Muscle of back (tissue), 11 donors: ENCODE data around the gene USP3. TPM values are rescaled to one million over a fixed set of nuclear protein-coding genes. Genes with fewer than 3 reads are reported as not detected.
"Not testable (repeated sequence)": the region's sequence is repeated elsewhere in the genome, so short reads cannot be mapped to it uniquely, and the experiment has no call there.

Source experiments
- DNase-seq, 3 donors: peaks; one replicate each; pipeline versions ENCODE4 v3.0.0 to v3.0.0-alpha.2; 2013
- polyA plus RNA-seq, 10 donors: library from polyadenylated mRNA; unstranded; fragments of 120-200 nt; gene quantifications; one replicate each; pipeline ENCODE4 v1.2.1, GENCODE V29; 2013; ENCODE audit not compliant: insufficient read length in 10 of 10

Gene USP3
- polyA plus RNA-seq, 10 donors, result 15.2 to 31.4 (median 21.7) TPM

DNA sequence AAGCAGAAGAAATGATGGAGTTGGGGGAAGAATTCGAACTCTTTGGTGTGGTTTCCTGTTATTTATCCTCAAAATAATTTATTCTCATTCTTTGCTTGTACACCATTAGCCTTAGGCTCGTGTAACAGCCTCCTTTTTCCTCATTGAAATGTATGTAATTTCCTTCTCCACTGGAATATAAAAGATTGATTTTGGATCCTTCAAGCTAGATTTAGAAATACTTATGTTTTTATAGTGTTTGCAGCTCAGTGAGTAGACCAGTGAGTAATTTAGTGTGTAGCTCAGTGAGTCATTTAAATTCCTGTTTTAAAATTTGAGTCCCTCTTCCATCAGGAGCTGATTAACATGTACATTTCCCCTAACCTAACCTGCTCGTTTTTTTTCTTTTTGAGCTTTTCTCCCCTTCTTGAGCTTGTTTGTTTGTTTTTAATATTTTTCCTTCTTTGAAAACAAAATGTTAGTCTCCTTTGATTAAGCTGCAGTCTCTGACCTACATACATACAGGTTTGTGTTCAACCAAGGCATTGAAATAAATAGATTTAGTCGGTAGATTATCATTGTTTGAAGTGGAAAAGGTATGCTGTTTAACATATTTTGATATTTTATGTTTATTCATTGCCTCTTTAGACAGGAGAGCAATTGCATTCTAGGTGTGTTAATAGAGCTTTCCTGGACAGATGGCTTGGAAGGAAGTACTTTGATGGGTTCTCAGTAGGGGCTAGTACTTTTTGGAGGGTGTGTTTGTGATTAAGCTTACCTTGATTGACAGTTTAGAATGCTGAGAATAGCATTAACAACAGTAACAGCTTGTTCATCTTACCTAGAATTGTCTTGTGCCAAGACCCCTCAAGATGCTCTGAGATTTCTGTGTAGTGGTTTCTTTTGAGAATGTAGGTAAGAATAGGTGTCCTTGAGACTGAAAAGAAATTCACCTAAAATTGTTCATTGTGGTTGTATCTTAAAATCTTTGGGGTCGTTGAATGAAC lies 5.9 kb downstream of the USP3 start:
- peak in 1 of 3 donors; percentile 54 for DNase-seq

- no peak for DNase-seq
These were observed 7.8 kb downstream of the USP3 start for GRCh38 chr15:63512148-63512547.

GRCh38 chr15:63513271-63513670 lies 8.9 kb downstream of the USP3 start:
- no peak for DNase-seq

DNA sequence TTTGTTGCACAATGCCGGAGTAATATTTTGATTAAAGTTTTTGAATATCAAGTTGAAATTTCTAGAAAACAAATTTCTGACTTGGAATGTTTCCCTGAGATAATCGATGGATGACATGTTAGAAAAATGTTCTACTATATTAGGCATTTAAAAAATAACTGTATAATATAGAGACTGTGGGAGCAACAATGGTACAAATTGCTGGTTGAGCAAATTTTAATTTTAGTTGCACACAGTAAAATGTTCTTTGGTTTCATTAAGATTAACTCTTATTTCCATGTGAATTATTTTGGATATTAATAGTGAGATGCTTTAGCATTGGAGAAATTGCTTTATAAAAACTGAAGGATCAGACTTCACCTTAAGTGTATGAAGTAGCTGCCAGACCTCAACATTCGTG lies 9.3 kb downstream of the USP3 start:
- DNase-seq, result no peak

GRCh38 chr15:63514531-63514943 lies 10.1 kb downstream of the USP3 start:
- no peak for DNase-seq

GRCh38 chr15:63517202-63517601 lies 12.8 kb downstream of the USP3 start:
- no peak for DNase-seq

DNA sequence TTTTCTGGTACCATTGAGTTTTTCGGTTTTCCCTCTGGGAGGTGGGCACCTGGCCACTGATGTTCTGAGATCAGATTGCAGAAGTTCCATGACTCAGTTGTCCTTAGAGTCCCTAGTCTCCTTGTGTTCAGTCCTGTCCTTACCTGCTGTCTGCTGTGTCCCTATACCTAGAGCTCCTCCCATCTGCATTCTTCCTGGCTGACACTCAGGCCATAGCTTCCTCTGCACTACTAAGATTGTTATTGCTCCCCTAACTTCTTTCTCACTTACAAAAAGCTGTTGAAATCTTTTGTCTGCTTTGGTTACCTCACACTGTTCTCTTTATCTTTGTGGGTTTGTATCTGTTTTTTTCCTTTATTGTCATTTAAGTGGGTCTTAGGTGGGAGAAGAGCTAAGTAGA lies 13.2 kb downstream of the USP3 start:
- no peak for DNase-seq

DNA sequence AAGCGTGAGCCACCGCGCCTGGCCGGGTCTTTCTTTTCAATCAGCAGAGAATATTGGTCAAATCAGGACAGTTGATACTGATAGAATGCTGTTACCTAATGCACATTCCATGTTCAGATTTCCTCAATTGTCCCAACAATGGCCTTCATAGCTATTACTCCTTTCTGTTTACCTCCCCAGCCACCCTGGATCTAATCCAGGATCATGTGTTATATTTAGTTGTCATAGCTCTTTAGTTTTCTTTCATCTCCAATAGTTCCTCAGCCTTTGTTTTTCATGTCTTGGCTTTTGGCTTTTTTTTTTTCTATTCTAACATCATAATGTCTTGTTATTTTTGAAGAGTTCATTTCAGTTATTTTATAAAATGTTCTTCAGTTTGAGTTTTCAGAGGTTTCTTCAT lies 14.6 kb downstream of the USP3 start:
- DNase-seq, result no peak

- no peak for DNase-seq
These were observed 15.3 kb downstream of the USP3 start for GRCh38 chr15:63519548-63520178.

GRCh38 chr15:63520462-63520861 lies 16.1 kb downstream of the USP3 start:
- DNase-seq, result not testable (repeated sequence)

- peak; percentile 49 to 80 (median 75) for DNase-seq
These were observed 17.8 kb downstream of the USP3 start for GRCh38 chr15:63522225-63522578.

GRCh38 chr15:63523306-63523990 lies 19.1 kb downstream of the USP3 start:
- no peak for DNase-seq

- no peak for DNase-seq
These were observed 20.1 kb downstream of the USP3 start for GRCh38 chr15:63524316-63525015.

DNA sequence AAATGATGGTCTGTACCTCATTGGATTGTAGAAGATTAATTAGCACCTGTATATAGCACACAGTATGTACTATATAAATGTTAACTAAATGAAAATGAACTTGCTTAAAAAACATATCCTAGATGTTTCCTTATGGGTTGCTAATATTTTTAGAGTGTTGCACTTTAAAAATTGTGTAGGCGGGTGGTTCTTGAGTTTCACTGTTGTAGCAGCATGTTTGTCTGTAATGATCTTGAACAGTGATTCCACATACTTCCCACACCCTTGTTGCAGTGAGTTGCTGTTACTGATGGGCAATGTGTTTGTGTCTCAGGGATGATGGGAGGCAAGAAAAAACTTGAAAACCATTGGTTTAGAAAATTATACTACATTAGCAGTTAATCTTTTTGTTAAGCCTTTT lies 22.0 kb downstream of the USP3 start:
- no peak for DNase-seq

GRCh38 chr15:63528138-63528659 lies 23.8 kb downstream of the USP3 start:
- DNase-seq, result no peak

- DNase-seq, result no peak
These were observed 25.8 kb downstream of the USP3 start for GRCh38 chr15:63530235-63530634.

GRCh38 chr15:63530752-63531299 lies 26.4 kb downstream of the USP3 start:
- DNase-seq, result no peak

GRCh38 chr15:63531586-63531985 lies 27.2 kb downstream of the USP3 start:
- no peak for DNase-seq

DNA sequence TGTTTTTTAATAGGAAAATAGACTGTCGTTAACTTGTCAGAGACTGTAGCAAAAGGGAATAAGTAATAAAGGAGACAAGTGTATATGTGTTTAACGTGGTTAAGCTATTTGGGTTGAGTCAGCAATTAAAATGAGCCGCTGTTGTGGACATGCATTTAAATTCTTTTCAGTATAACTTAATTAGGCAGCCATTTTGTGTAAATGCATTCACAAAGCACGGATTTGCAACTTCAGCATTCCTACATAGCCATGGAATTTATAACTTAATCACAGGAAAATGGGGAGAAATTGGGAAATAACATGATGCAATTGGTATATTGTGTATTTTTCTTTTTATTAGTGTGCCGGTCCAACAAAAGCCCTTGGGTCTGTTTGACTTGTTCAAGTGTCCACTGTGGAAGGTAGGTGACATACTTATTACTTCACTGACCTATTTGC lies 27.9 kb downstream of the USP3 start:
- DNase-seq, result no peak

DNA sequence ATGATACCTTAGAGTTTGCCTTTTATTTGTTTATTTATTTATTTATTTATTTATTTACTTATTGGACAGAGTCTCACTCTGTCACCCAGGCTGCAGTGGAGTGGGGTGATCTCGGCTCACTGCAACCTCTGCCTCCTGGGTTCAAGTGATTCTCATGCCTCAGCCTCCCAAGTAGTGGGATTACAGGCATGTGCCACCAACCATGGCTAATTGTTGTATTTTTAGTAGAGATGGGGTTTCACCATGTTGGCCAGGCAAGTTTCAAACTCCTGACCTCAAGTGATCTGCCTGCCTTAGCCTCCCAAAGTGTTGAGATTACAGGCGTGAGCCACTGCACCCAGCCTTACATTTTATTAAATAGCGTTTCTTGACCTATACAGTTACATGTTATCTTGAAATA lies 30.5 kb downstream of the USP3 start:
- not testable (repeated sequence) for DNase-seq

DNA sequence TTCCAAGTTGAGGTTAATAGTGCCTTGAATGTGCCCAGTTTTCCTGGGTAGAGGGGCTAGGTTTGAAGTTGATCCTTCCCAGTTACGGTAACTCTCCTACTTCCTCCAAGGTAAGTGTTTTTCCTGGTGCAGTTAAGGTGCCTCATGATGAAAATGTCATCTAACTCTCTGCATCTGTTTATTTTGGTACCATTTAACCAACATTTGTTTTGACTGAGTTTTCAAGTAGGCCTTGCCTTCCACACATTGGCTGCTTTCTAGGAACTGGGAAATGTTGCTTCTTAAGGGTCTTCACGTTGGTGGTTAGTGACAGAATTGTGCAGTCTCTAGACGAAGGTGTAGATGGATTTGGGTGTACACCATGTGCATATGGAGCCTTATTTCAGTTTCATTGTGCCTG lies 31.3 kb downstream of the USP3 start:
- no peak for DNase-seq
